ENCODE data around the gene FBXO11.

- TF ChIP-seq CTCF (IDR thresholded peaks at IDR 0.05) (no peak), POLR2A (IDR thresholded peaks at IDR 0.05) (no peak), EP300 (IDR thresholded peaks at IDR 0.05) (no peak)
Observed at GRCh38 chr2:47937677-47938076, 31.4 kb upstream of the FBXO11 start.

Data from sigmoid colon (tissue), 4 donors.